ENCODE results near the gene ZNRD2. TPM values are rescaled to one million over a fixed set of nuclear protein-coding genes. Genes with fewer than 3 reads are reported as not detected.

The ZNRD2 gene
- total RNA-seq, 1 donor from 2014 or later = 33.8 TPM

GRCh38 chr11:65610404-65610803 lies 40.1 kb downstream of the ZNRD2 start:
- DNase-seq (ENCODE audit: low read depth) = no peak

- no peak for DNase-seq (ENCODE audit: low read depth)
Observed at GRCh38 chr11:65611028-65611757, 40.9 kb downstream of the ZNRD2 start.

- DNase-seq (ENCODE audit: low read depth) = no peak
Observed at GRCh38 chr11:65611758-65612603, 41.7 kb downstream of the ZNRD2 start.

- DNase-seq (ENCODE audit: low read depth) = no peak
Observed at GRCh38 chr11:65612691-65613090, 42.4 kb downstream of the ZNRD2 start.

- DNase-seq (ENCODE audit: low read depth) = no peak
Observed at GRCh38 chr11:65613091-65613928, 43.0 kb downstream of the ZNRD2 start.

GRCh38 chr11:65615229-65615949 lies 45.1 kb downstream of the ZNRD2 start, which contains the start of gene PCNX3:
Gene PCNX3, plus strand, starts transcription at chr11:65615776. Its CDS starts 536 bp downstream, at chr11:65616312.
- peak; percentile 99 for DNase-seq (ENCODE audit: low read depth)

GRCh38 chr11:65615950-65616574 lies 45.8 kb downstream of the ZNRD2 start:
- no peak for DNase-seq (ENCODE audit: low read depth)

- no peak for DNase-seq (ENCODE audit: low read depth)
Observed at GRCh38 chr11:65616575-65617001, 46.3 kb downstream of the ZNRD2 start.

- DNase-seq (ENCODE audit: low read depth) = no peak
Observed at GRCh38 chr11:65617136-65617850, 47.0 kb downstream of the ZNRD2 start.

GRCh38 chr11:65617990-65618751 lies 47.9 kb downstream of the ZNRD2 start:
- DNase-seq (ENCODE audit: low read depth) = no peak

- no peak for DNase-seq (ENCODE audit: low read depth)
Observed at GRCh38 chr11:65618763-65619162, 48.5 kb downstream of the ZNRD2 start.

- no peak for DNase-seq (ENCODE audit: low read depth)
Observed at GRCh38 chr11:65619281-65619928, 49.1 kb downstream of the ZNRD2 start.

- no peak for DNase-seq (ENCODE audit: low read depth)
Observed at GRCh38 chr11:65620666-65621065, 50.4 kb downstream of the ZNRD2 start.

- DNase-seq (ENCODE audit: low read depth) = no peak
Observed at GRCh38 chr11:65621460-65621859, 51.2 kb downstream of the ZNRD2 start.

Other genes with a start within 250 kb of the ZNRD2 start
- gene DPF2, start 236.6 kb upstream of the ZNRD2 start, total RNA-seq = 23.1 and 47.2 TPM in 2 replicates
- 0.17 TPM in 1 of 2 replicates, not detected in the other for gene TIGD3, start 215.7 kb upstream of the ZNRD2 start, total RNA-seq
- gene SLC25A45, start 187.8 kb upstream of the ZNRD2 start, total RNA-seq = 0.52 and 0.65 TPM in 2 replicates
- 67.5 and 89.6 TPM in 2 replicates for gene FRMD8, start 183.8 kb upstream of the ZNRD2 start, total RNA-seq
- 17.4 and 141 TPM in 2 replicates for gene NEAT1, start 147.7 kb upstream of the ZNRD2 start, total RNA-seq
- gene MALAT1, start 71.4 kb upstream of the ZNRD2 start, total RNA-seq = 3,367 and 12,764 TPM in 2 replicates
- 48.8 and 57.2 TPM in 2 replicates for gene SCYL1, start 45.4 kb upstream of the ZNRD2 start, total RNA-seq
- gene LTBP3, start 12.1 kb upstream of the ZNRD2 start, total RNA-seq = 11.6 and 82.8 TPM in 2 replicates
- 10.1 and 14.8 TPM in 2 replicates for gene FAM89B, start 2.1 kb downstream of the ZNRD2 start, total RNA-seq
- 31.0 and 39.4 TPM in 2 replicates for gene EHBP1L1, start 5.6 kb downstream of the ZNRD2 start, total RNA-seq
- gene KCNK7, start 25.3 kb downstream of the ZNRD2 start, total RNA-seq = 0.20 TPM in 1 of 2 replicates, not detected in the other
- 27.1 and 43.3 TPM in 2 replicates for gene MAP3K11, start 43.7 kb downstream of the ZNRD2 start, total RNA-seq
- gene PCNX3, start 45.3 kb downstream of the ZNRD2 start, total RNA-seq = 16.7 and 50.2 TPM in 2 replicates
- gene SIPA1, start 67.6 kb downstream of the ZNRD2 start, total RNA-seq = 16.8 and 29.1 TPM in 2 replicates
- 15.3 and 23.2 TPM in 2 replicates for gene RELA, start 92.4 kb downstream of the ZNRD2 start, total RNA-seq
- gene KAT5, start 141.8 kb downstream of the ZNRD2 start, total RNA-seq = 29.5 and 33.7 TPM in 2 replicates
- gene RNASEH2C, start 150.3 kb downstream of the ZNRD2 start, total RNA-seq = 17.2 and 21.5 TPM in 2 replicates
- gene AP5B1, start 210.5 kb downstream of the ZNRD2 start, total RNA-seq = 10.6 and 17.2 TPM in 2 replicates
- gene OVOL1, start 216.6 kb downstream of the ZNRD2 start, total RNA-seq = 0.20 and 5.2 TPM in 2 replicates